Stimulated activated CD4-positive, alpha-beta T cell treated with anti-CD3 and anti-CD28 coated beads, Interleukin-1b, Interleukin-23, amount 100 ng/mL, for 24 hours (primary cell): ENCODE results near the gene HIGD1A.
A peak's percentile ranks its signal among the peaks of the same experiment; 100 is the strongest.

ENCODE experiments used
- DNase-seq, 4 experiments: peaks; one replicate each; pipeline ENCODE4 v3.0.0-alpha.2; 2020; ENCODE audit warnings: low read depth in 4 of 4, low spot score in 1 of 4

HIGD1A gene

DNA sequence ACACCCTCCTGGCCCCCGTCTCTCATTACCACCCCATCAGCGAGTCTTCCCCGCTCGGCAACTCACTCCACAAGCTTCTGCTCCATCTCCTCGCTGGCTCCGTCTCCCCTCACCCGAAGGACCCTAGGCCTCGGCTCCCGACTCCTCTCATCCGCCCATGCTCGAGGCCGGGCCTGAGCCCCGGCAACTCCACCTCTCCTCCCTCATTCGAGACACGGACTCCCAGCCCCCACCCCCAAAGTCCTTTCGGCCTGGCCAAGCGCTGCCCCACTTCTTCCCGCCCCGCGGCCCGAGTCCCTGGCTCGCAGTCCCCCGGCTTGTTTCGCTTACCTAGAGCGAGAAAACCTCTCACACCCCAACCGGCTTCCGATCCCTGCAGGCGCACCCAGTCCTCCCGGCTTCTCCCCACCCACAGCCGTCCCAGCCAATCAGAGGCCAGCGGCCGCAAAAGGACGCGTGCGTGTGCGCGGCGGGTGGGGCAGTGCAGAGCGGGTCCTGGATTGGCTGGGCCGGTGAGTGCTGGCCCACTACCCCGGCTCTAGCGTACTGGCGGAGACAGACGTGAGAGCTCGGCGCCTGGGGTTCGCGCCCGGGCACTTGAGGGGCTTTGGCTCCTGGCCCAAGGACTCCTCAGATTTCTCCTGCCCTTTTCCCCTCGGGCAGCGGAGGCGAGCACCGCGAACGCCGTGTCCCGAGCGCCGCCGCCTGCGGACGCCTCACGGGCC lies at the start of gene HIGD1A:
TSS of gene HIGD1A (minus strand) at position 385 of the 725 bp plus-strand sequence. CDS start 10,237 bp downstream, outside the sequence.
- peak; percentile 65 to 94 (median 84) for DNase-seq

DNA sequence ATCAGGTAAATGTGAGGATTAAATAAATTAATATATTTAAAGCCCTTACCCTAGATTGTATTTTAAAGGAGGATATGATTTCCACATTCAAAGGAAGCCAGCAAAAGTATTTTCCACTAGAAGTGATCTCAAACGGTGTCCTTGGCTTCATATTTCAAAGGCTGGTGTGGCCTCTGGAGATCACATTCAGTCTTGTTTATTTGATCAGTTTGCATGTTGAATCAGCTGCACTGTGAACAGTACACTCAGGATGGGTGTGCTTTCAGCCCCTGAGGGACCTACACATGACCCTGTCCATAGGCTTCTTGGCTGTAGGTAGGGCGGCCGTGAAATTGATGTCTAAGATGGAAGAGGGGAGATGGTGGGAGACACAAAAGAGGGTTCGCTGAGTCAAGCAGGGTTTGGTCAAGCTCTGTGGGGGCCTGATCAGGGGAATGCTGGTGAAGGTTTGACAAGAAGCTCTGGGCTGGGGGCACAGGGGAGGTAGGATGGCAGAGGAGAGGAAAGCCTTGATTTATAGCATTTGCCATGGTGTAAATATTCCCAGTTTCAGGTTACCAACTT lies 49.5 kb upstream of the HIGD1A start:
- DNase-seq, result no peak

DNA sequence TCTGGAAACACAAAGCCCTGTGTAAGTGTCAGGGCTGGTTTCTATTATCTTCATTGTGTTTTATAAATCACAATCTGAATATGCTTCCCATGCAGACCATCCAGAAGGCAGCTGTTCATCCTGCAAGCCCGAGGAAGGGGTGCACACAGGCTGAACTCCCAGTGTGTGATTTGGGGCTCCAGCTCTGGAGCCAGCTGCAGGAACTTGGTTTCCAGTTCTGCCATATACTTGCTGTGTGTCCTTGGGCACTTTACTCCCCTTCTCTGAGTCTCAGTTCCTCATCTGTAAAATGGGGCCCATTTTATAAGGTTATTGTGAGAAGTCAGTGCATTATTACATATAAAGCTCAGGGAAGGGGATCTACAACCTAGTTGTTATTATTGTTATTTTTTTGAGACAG lies 48.8 kb upstream of the HIGD1A start:
- DNase-seq, result no peak

DNA sequence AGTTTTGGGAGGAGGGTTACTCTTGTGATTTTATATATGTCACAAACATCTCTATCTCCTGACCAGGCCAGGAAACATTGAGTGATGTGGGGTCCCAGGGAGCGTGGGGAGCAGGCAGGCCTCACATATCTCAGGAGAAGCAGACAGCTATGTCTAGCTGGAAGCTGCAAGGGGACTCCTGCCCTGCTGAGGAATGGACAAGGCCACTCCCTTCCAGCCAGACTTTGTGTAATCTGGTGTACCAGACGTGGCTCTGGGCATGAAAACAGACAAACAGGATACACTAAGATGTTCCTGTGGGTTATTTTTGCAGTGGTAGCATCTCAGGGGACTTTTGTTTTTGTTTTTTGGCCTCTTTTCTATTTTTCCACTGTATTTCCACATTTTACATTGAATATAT lies 48.2 kb upstream of the HIGD1A start:
- no peak for DNase-seq

DNA sequence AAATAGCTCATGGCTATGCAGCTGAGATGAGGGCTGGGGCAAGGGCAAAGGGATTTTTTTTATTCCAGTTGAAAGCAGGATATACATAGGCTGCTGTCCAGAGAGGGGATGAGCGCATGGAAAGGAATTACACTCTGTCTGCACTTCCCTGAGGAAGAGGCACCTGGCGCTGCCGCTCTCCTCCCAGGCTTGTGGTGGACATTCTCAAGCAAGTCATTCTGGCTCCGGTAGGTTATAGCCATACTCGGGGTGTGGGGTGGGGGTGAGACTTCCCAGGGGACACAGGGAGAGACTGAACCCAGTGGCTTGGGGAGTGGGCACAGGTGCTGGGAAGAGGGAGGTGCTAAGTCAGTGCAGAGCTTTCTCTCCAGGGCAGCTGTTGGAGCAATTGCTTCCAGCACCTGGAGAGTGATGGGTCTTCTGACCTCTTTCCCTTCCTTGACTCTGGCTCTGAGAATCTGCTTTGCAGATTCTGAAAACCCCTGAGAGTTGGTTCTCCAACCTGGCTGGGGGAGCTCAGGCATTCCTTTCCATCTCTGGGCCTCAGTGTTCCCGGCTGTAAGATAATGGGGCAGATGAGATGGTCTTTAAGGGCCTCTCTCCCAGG lies 47.0 kb upstream of the HIGD1A start:
- no peak for DNase-seq

DNA sequence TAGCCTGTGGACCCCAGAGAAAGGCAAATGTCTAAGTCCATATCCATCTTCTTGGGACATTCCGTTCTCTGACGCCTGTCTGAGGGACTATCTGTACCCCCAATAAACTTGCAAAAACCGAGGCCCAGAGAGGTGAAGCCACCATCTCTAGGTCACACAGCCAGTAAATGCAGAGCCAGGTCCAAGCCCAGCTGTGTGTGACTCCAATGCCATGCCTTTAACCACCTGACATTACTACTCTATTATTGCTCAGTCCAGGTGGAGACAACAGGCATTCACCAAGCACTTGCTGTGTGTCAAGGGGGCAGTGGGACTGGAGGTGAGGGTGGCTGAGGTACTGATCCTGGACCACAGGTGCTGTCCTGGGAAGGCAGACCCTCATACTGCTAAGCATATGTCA lies 46.0 kb upstream of the HIGD1A start:
- no peak for DNase-seq

DNA sequence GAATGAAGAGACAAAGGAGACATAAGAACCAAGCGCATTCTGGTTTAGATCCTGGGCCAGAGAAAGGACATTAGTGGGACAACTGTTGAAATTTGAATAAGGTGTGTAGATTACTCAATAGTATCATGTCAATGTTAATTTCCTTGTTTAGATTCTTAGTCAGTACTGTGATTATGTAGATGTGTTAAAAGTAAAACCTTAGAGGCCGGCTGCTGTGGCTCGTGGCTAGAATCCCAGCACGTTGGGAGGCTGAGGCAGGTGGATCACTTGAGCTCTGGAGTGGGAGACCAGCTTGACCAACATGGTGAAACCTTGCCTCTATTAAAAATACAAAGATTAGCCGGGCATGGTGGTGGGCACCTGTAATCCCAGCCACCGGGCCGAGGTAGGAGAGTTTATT lies 44.7 kb upstream of the HIGD1A start:
- no peak for DNase-seq

DNA sequence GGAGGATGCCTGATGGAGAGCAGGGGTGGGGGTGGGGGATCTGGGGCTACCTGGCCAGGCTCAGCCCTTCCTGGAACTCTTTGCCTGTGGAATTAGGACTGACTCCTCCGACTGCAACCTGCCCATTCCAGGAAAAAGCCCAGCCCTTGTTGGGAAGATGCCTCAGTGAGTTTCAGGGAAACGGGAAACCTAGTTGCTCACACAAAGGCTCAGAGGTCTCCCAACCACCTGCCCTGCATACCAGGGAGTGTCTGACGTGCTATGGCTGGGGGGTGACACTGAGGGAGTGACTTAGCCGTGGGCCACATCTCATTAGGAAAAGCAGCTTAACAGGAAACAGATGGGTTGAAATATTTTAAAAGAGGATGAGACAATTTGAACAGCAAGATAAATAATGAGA lies 43.4 kb upstream of the HIGD1A start:
- DNase-seq, result no peak

DNA sequence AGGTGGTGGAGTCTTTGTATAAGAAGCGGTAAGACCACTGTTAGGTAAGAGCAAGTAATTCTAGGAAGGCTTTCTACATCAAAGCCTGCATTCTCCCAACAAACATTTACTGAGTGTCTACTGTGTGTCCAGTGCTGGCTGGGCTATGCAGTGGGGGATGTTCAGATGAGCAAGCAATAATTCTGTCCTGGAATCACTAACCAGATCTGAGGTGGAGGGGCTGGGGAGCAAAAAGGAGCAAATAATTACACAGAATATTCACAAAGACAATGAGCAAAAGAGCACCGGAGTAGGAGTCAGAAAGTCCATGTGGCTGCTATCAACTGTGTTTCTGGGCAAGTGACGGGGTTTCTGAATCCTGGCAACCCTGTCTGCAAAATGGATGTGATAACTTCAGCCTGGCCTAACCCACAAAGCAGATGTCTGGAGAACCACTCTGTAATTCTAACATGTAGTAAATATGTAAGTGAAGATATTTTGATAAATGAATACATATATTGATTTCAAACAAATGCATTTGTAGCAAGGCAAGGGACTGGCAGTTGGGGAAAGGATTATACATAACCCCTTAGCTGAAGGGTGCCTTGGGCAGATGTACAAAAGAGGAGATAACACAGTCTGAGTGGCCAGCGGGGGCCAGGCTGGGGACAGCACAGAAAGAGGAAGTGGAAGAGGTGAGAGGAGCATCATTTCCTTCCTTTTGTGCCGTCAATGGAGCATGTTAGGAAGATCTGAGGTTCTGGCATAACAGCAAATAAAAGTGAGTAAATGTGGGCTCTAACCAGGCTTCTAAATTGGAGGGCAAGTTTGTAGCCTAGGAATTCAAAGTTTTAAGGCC lies 42.6 kb upstream of the HIGD1A start:
- DNase-seq, result no peak

DNA sequence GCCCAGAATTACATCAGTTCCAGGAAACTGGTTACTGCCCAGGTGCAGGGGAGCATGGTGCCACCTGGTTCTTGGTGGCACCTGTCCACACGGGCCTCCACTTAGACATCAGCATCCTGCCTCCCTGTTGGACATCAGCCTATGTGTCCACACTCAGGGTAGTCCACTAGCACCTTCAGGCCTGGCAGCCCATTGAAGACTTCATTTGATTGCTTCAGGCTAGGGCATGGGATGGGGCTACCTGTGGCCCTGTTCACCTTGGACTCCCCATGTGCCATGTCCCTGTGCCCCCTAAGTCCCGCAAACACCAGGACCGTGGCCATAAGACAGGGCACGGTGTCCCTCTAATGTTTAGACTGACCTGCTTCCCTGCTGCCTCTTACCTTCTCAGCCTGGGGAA lies 40.5 kb upstream of the HIGD1A start:
- no peak for DNase-seq

DNA sequence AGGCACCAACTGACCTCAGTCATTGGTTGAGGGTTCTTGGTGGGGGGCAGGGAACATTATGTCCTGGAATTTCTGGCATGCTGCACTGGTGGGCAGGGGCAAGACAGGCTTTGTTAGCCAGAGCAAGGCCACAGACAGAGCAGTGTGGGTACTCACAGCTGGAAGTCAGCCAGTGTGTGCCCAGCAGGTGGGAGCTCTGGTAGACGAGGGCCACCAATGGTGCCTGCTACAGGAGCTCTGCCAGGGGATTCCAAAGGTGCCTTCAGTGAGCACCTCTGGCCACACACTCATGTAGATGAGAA lies 40.1 kb upstream of the HIGD1A start:
- no peak for DNase-seq

DNA sequence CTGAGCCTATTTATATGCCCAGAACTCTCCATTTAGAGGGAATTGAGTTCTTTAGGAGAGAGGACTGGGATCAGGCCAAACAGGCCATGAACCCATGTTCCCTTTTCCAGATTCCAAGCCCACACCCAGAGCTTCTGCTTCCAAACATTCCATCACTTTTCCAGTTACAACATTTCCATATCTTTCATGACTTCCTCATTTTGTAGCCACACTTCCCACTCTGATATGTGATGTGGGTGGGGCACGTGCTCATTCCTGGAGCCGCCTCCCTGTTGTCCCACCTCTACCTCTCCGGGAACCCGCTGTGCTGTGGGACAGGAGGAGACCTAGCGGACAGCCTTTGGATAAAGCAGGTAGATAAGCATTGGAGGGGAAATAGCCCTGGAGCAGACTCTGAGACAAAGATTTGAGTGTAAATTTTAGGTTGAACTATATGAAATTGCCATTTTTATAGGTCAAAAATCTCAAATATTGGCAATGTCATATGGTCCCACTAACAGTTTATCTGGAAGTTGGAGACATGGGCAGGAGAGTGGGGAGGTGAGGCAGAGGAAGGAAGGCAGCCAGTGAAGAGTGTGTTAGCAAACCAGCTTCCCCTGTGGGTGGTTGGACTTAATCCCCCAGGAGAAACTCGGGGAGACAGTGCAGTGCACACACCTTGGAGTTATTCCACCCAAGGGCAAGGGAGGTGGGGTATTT lies 39.6 kb upstream of the HIGD1A start:
- DNase-seq, result no peak

DNA sequence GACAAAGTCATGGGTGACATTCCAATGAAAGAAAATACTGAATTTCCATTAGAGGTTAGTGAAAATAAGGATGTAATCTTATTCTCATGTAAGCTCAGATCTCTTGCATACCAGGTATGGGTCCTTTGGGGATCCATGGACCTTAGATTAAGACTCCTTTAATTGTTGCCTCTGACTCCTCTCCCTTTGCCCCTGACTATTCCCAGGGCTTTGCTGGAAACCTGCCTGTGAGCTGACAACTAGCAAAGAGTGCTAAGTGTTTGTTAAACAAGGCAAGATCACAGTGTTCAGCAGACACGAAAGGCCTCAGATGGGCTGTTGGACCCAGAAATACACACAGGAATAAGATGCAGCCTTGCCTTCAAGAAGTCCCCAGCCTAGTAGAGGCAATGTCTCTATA lies 37.0 kb upstream of the HIGD1A start:
- no peak for DNase-seq

DNA sequence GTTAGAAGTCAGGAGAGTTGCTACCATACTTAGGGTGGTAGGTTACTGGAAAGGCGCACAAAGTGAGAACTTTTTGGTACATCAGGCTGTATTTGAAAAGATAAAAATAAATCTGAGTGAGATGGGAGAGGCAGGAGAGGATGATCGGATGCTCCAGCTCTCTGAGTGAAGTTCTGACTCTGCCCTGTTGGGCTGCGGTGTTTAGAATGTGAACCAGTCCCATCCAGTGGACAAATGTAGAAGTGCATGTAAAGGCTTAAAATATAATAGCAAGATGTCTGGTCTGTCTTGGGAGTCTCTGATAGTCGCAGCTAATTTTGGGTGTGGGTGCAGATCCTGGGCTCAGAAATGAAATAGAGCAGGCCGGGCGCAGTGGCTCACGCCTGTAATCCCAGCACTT lies 35.3 kb upstream of the HIGD1A start:
- no peak for DNase-seq

DNA sequence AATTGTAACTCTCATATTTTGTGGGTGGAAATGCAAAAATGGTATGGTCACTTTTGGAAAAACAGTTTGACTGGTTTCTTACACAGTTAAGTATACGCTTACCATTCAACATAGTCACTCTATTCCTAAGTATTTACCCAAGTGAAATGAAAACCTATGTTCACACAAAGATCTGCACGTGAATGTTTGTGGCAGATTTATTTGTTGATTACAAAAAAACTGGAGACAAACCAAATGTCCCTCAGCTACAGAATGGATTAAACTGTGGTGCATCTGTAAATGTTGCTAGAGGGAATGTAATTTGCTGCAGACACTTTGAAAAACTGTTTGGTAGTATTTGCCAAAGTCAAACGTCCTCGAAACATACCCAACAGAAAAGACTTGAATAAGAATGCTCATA lies 34.3 kb upstream of the HIGD1A start:
- DNase-seq, result no peak

DNA sequence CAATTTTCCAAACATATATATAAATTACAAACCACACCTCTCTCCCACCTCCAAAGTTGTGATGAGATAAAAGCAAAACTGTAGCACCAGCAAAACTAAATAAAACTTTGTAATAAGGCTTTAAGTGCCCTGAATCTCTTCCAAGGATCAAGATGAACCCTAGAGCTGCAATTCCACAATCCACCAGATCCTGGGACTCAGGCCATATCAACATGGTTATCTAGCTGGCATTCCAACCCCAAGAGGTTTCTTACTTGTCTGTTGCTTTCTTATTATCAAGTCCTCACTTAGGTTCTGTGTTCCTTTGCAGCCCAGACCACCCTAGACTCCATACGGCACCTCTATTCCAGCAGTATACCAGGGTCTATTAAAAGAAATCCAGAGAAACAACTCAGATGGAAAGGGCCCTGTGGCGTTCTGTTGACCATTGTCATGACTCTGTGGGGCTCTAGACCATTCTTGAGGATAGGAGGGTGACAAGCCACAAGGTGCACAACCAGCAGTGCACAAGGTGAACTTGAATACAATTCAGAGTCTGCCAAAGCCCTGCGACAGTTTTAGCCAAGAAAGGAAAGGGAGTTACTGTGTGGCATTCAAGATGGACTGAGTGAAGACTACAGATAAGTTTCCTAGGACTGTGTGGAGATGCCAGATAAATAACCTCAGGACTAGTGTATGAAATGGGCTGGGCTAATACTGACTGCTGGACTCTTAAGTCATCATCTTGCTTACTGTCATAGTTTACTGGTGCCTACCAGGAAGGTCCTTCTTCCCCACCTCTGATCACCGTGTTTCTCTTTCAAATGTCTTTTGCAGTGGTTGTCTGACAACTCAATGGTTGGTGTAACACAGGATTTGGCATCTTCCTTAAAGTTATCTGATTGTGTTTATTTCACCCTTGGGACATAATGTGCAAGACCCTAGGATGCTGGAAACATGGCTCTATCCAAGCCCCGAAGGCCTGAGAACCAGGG lies 32.1 kb upstream of the HIGD1A start:
- no peak for DNase-seq

DNA sequence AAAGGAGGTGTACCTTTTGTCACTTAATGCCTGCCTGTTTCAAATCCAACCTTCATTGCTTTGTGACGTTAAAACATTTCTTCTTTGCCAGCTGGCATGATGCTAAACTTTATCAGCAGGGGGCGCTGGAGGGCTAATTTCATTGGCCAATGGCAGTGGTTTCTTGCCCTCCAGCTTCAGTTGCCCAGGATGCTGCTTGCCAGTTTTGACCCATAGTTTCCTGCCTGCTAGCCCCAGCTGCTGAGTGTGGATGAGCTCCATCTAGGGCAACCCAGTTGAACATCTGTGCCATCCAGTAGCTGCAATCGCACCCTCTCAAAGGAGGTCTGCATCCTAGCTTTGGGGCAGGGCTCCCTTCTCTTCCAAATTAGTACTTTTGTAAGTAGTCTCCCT lies 27.0 kb upstream of the HIGD1A start:
- DNase-seq, result peak; percentile 52 to 73 (median 65)

DNA sequence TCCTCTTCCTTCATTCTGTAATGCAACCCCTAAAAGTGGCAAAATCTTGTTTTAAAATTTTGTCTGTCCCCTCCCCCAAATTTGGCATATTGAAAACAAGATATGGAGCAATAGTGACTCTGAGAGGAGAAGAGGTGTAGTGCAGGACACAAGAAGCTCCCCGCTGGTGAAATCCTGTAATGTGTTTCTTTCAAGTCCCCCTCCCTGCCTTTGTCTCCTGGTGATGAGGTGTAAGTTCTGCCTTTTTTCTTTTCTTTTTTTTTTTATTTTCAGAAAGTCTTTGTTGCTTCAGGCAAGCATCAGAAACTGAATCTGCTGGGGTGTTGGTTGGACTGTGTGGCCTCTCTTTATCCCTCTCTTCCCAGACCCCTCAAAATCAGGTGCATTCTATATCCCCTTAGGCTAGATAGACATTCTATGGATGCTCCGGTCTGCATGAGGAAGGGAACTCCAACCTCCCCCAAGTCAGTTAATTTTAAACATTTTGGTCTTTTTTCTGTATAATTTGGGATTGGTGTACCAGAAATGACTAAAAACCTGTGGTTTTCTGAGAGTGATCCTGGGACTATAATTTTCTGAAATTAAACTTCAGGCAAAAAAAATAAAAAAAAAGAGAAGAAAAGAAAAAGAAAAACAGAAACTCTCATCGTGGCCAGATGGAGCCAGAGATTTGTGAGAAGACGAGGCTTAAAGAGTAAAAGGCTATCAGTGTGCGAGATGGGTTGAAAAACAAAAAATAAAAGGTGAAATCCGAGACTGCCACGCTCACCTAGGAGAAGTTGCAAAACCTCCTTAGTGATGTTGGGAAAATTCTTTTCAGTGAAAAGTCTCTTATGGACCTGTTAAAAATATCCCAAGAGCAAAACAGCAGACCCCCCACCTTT lies 26.4 kb upstream of the HIGD1A start:
- no peak for DNase-seq
